ENCODE measurements around the gene MYNN.
"Not testable (repeated sequence)": the region's sequence is repeated elsewhere in the genome, so short reads cannot be mapped to it uniquely, and the experiment has no call there.

Gene MYNN

DNA sequence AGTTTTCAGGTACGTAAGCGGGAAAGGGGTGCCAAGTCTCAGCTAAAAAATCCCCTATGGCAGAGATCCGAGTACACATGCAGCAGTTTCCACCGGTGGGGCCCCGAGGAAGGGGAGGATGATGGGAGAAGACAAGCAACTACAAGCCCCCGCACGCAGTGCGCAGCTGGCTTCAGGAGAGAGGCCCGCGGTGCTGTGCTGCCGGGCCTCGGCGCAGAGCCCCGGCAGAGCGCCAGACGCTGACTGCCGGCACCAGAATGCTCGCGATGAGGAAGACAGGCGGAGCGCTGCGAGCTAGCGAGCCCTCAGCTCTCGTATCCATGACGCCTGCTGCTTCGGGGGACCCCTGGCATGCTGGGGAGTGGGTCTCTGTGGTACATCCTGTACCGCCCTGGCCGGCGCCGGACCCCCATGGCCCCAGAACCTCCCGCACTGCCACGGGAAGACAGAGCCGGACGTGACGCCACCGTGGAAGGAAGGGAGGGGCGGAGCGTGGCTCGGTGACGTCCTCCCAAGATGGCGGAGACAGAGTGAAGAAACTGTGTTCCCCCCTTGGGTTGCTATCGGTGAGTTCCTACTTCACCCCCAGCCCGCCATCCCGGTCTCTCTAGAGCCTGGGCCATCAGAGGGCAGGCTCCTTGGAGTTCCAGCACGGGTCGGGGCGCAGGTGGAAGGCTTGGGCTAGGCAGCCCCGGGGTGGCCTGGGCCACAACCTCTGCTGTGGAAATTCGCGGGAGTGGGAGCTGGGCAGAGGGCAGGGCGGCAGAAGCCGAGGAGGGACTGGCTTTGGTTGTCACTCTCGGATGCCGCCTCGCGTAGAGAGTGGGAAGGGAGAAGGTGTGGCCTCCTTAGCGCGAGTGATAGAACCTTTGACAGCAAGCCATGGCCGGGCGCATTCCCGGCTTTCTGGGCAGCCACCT lies at the start of gene MYNN:
Gene MYNN (plus strand): TSS at position 500 of the 920 bp plus-strand sequence. CDS start 900 bp downstream, outside the sequence.
- DNase-seq (ENCODE audit: extremely low spot score): peak; percentile 88
- ChIA-PET CTCF (interaction anchor here (0.8 to 2.1 kb wide), 3 partner anchors 10 to 284 kb away, joined by 3 to 7 read pairs (median 5); partner anchors contain the start of genes LRRC34 and LRRIQ4), POLR2A (interaction anchor here (0.5 kb wide), 1 partner anchor 54 kb away, joined by 9 read pairs; no protein-coding TSS in a partner anchor)
- TF ChIP-seq CTCF (IDR thresholded peaks at IDR 0.05; ENCODE audit: control extremely low read depth, extremely low read depth, low read depth, missing control alignments): no peak

DNA sequence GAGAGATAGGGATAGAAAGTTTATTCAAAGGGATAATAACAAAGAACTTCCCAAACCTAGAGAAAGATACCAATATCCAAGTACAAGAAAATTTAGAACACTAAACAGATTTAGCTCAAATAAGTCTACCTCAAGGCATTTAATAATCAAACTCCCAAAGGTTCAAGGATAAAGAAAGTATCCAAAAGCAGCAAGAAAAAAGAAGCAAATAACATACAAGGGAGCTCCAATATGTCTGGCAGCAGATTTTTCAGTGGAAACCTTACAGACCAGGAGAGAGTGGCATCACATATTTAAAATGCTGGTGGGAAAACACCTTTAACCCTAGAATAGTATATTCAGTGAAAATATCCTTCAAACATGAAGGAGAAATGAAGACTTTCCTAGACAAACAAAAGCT lies 41.3 kb upstream of the MYNN start:
- DNase-seq (ENCODE audit: extremely low spot score); POLR2A ChIA-PET: not testable (repeated sequence)
- CTCF ChIA-PET: interaction anchor here (1.3 kb wide), 1 partner anchor 12 kb away, joined by 3 read pairs; no protein-coding TSS in a partner anchor

DNA sequence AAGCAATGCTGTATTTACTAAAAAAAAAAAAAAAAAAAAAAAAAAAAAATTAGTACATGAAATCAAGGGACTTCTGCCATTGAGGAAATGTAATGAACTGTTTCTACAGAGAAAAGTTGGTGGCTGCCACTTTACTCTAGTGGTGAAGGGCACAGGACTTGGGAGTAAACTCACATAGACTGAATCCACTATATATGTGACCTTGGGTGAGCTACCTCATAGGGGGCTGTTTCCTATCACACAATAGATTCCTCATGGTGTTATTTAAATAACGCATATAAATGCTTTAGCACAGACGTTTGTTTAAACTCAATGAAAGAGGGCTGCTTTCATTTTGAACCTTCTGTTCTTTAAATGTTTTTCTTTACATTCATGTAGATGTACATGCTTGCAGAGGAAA lies 34.1 kb upstream of the MYNN start:
- CTCF ChIA-PET: no interaction called here
- TF ChIP-seq CTCF (IDR thresholded peaks at IDR 0.05; ENCODE audit: control extremely low read depth, extremely low read depth, low read depth, missing control alignments): no peak
- DNase-seq (ENCODE audit: extremely low spot score): no peak
- POLR2A ChIA-PET: no interaction called here

DNA sequence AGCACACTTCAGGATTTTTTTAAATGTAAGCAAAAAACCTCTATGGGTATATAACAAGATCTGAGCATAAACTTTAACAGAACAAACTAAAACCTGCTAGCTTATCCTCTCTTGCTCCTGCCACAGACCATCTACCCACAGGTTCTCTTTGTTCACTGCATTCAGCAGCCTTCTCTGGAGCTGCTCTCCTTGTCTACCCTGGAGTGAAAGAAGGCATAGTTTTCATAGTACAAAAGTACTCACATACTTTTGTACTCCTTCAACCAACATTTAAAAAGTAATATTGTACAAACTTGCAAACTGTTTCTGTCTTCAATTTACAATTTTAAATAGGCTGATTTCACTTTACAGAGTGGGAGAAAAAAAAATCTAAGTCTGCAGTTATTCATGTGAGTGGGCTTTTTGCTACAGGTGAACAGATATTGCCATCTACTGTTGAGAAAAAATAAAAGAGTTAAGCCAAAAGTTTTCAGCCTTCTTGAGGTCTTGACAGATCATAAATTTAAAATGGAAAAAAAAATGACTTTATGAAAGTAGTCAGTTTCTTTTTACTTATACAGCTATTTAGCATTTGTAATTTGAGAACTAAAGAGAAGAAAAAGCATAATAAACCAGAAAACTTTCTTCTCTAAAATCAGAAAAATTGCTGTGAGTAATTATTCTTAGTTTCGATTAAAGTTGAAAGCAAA lies 28.7 kb upstream of the MYNN start:
- CTCF ChIA-PET: interaction anchor here (0.7 to 2.6 kb wide), 9 partner anchors 9 to 1533 kb away, joined by 3 to 8 read pairs (median 3); no protein-coding TSS in a partner anchor

DNA sequence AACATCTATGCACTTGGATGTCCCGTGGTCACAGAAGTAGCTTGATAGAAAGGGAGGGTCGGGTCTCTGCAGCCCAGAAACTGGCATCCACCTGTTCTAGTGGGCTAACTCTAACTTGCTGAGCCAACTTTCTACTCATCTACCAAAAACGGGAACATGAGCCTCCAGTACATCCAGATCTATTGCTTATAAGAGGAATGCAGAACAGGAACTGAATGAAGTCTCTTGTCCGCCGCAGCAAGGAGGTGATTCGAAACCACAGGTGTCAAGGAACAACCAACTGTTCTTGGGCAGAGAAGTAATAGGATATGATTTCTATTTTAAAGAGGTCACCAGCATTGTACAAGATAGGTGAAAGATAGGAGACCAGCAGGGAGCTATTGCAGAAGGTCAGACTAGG lies 26.3 kb upstream of the MYNN start:
- DNase-seq (ENCODE audit: extremely low spot score): no peak
- POLR2A ChIA-PET: no interaction called here
- TF ChIP-seq CTCF (IDR thresholded peaks at IDR 0.05; ENCODE audit: control extremely low read depth, extremely low read depth, low read depth, missing control alignments): no peak
- CTCF ChIA-PET: no interaction called here

More for the DNA sequence above, 28.7 kb upstream of the MYNN start:
- DNase-seq (ENCODE audit: extremely low spot score): no peak
- POLR2A ChIA-PET: no interaction called here
- peak; percentile 28 for TF ChIP-seq CTCF (IDR thresholded peaks at IDR 0.05; ENCODE audit: control extremely low read depth, extremely low read depth, low read depth, missing control alignments)

GRCh38 chr3:169748670-169749069 lies 24.5 kb upstream of the MYNN start:
- CTCF ChIA-PET: no interaction called here

More at GRCh38 chr3:169748670-169749069, 24.5 kb upstream of the MYNN start:
- DNase-seq (ENCODE audit: extremely low spot score): no peak
- POLR2A ChIA-PET: no interaction called here
- TF ChIP-seq CTCF (IDR thresholded peaks at IDR 0.05; ENCODE audit: control extremely low read depth, extremely low read depth, low read depth, missing control alignments): no peak
